VCaP (cell line): ENCODE results near the gene FMNL2.

Experiments used
- H3K27ac ChIP-seq: fragments of 450-650 bp; 2 replicates; pipeline ENCODE4 v1.5.1; 2017
- TF ChIP-seq, protein P1 (sequence below): fragments of 450-650 bp; conservative IDR thresholded peaks from 2 replicates; pipeline ENCODE4 v1.5.1; 2017; ENCODE audit warnings: mild to moderate bottlenecking, moderate library complexity

The FMNL2 gene

DNA sequence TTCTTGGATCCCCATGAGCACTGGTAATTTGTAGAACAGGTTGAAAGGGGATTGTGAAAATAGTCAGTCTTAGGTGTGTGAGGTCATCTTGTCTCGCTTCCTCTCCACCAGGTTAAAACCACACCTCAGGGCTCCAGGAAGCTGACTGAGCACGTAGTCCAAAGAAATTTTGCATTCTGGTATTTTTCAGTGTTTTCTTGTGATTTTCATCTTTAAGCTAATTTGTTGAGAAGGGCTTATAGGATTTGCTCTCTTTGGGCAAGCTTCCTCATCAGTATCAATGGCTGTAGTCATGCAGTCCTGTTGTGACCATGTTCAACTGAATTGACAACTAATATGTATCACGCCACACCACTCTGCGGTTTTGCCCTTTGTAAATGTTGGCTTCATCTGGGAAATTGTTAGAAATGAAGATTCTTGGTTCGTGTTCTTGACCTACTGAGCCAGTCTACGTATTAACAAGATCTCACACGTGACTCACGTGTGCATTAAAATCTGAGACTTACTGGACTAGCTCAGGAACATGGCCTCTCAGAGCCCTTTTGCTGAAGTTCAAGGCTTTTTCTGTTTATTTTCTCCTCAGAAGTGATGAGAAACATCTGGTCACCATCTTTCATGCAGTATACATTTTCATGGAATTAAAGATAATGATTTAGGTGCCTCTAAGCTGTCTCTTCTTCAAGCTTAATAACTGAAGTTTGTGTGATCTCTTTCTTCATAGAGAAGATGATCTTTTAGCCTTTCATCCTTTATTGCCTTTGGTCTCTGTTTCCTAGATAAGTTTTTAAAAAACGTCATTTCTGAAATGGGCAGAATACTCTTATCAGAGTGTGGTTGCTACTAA, 32.8 kb downstream of the FMNL2 start:
- TF ChIP-seq, protein P1, sequence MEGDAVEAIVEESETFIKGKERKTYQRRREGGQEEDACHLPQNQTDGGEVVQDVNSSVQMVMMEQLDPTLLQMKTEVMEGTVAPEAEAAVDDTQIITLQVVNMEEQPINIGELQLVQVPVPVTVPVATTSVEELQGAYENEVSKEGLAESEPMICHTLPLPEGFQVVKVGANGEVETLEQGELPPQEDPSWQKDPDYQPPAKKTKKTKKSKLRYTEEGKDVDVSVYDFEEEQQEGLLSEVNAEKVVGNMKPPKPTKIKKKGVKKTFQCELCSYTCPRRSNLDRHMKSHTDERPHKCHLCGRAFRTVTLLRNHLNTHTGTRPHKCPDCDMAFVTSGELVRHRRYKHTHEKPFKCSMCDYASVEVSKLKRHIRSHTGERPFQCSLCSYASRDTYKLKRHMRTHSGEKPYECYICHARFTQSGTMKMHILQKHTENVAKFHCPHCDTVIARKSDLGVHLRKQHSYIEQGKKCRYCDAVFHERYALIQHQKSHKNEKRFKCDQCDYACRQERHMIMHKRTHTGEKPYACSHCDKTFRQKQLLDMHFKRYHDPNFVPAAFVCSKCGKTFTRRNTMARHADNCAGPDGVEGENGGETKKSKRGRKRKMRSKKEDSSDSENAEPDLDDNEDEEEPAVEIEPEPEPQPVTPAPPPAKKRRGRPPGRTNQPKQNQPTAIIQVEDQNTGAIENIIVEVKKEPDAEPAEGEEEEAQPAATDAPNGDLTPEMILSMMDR: no peak
- H3K27ac ChIP-seq: no peak overlapping the region

DNA sequence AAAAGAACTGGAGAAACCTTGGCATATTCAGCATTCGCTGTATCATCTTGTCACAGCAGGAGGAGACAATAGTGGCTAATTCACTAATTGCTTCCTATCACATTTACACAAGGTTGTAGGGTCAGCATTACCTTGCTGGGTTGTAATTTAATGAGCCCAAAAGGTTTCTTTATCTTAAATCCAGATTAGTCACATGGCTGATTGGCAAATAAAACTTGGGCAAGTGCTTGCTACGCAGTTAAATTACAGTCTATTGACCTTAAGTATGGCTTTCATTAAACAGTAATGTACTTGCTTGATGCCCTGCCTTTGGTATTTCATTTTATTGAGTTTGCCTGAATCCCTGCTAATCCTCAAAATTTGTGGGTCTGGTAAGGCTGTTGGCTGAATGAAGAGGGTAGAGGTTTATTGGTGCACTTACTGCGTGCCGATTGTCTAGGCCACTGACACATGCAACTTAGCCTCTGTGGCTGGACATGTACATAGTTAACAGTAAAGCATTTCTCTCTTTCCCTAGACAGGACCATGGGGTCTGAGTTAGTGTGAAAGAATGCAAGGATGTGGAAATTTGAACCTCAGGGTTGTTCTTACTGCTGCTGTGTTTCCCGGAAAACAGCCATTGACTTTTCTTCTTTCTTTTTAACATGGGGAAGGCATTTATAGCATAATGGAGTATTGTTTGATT, 34.3 kb downstream of the FMNL2 start:
- TF ChIP-seq, protein P1: no peak
- peak overlapping the region; percentile 43 for H3K27ac ChIP-seq

DNA sequence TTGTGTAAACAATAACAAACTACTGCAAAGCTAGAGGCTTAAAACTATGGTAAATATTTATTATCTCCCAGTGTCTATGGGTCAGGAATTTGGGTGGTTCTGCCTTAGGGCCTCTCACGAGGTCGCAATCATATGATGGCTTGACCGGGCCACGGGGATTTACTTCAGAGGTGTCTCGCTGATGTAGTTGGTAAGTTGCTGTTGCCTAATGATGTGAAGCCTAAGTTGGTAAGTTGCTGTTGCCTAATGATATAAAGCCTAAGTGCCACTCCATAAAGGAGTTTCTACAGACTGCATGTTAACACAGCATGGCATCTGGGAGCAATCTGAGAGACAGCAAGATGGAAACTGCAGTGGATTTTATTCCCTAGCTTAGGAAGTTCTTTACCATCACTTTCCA, 35.8 kb downstream of the FMNL2 start:
- H3K27ac ChIP-seq: no peak overlapping the region
- TF ChIP-seq, protein P1: no peak

DNA sequence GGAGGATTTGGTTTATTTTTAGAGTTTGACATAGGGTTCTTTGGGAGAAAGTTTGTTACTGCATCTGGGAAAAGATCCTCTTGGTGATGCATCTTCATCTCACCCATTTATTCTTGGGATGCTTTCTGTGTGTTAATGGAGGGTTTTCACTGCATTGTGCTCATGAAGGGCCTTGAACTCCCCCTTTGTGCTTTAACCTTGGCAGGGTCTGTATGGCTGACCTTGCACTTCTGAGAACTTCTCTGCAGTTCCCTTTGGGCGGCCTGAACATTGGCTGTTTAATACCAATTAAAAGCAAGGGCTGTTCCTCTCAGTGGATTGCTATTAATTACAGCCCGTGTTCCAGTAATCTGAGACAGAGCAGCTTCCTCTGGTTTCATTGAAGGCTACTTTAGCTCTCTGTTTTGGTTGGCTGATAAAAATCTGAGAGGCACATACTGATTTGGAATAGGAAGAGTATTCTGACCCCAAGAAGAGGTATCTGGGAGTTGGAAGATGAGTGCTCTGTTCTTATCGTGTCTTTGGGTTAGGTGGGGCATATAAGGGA, 37.5 kb downstream of the FMNL2 start:
- no peak overlapping the region for H3K27ac ChIP-seq
- TF ChIP-seq, protein P1: no peak

DNA sequence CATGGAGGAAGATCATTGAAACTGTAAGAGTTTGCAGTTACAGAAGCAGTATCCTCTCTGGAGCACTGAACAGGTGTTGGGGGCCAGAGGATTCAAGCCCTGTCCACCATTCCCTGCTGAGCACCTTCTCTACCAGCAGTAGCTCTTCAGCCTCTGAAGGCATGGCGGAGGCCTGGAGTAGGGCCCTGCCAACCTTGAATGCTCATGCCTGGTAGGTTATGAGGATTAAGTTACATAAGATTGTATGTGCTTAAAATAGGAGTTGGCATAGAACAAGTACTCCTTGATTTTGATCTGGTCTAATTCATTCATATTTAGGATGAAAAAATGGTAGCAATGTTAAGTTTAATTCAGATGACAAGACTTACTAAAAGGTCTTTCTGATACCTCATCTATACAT, 40.2 kb downstream of the FMNL2 start:
- TF ChIP-seq, protein P1: no peak
- no peak overlapping the region for H3K27ac ChIP-seq

DNA sequence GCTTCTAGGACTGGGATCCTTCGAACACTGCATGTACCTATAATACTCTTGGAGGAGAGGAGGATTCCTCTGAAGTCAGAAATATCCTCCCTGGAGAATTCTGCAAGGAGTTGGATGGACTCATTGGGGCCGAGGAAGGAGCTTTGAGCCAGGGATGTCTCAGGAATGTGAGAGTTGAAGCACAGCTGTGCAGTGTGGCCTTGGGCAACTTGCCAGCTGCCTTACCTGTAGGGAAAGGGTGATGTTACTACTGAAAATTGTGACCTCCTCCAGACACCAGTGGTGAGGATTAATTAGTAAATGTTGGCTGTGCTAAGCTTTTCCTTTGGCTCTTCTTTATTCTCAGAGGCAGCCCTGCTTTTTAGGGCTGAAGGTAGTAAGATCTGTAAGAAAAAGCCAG, 41.4 kb downstream of the FMNL2 start:
- no peak overlapping the region for H3K27ac ChIP-seq
- TF ChIP-seq, protein P1: no peak

DNA sequence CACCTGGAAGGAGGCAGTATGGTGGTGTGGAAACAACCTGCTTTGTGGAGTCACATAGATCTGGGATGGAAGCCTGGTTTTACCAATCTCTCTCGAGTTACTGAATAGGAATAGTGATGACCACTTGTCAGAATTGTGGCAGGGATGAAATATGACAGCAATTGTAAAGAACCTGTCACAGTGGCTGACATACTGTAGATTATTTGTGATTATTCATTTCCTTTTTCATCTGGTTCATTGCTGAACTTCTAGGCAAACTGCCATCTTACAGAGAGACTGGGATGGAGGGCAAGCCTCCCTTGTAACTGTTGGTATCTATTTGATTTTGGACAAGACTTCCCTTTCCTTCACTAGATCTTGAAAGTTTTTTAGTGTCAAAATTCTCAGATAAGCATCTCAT, 42.0 kb downstream of the FMNL2 start:
- TF ChIP-seq, protein P1: no peak
- no peak overlapping the region for H3K27ac ChIP-seq
